Measurements from ENCODE around the gene SCAI.
"Not testable (repeated sequence)": the region's sequence is repeated elsewhere in the genome, so short reads cannot be mapped to it uniquely, and the experiment has no call there.

DNA sequence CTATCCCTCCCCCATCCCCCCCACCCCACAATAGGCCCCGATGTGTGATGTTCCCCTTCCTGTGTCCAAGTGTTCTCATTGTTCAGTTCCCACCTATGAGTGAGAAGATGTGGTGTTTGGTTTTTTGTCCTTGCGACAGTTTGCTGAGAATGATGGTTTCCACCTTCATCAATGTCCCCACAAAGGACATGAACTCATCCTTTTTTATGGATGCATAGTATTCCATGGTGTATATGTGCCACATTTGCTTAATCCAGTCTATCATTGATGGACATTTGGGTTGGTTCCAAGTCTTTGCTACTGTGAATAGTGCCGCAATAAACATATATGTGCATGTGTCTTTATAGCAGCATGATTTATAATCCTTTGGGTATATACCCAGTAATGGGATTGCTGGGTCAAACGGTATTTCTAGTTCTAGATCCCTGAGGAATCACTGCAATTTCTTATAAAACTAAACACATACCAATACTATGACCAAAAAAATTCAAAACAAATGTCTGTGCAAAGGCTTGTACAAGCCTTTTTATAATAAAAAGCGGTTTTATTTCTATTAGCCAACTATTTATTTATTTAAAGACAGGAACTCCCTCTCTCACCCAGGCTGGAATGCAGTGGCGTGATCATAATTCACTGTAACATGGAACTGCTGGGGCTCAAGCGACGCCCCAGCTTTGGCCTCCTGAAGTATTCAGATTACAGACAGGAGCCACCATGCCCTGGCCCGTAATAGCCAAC, 183.5 kb downstream of the SCAI start:
- TF ChIP-seq, protein P1, sequence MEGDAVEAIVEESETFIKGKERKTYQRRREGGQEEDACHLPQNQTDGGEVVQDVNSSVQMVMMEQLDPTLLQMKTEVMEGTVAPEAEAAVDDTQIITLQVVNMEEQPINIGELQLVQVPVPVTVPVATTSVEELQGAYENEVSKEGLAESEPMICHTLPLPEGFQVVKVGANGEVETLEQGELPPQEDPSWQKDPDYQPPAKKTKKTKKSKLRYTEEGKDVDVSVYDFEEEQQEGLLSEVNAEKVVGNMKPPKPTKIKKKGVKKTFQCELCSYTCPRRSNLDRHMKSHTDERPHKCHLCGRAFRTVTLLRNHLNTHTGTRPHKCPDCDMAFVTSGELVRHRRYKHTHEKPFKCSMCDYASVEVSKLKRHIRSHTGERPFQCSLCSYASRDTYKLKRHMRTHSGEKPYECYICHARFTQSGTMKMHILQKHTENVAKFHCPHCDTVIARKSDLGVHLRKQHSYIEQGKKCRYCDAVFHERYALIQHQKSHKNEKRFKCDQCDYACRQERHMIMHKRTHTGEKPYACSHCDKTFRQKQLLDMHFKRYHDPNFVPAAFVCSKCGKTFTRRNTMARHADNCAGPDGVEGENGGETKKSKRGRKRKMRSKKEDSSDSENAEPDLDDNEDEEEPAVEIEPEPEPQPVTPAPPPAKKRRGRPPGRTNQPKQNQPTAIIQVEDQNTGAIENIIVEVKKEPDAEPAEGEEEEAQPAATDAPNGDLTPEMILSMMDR (IDR thresholded peaks at IDR 0.05), result not testable (repeated sequence)
- TF ChIP-seq ZFX (IDR thresholded peaks at IDR 0.05; ENCODE audit: borderline replicate concordance), result not testable (repeated sequence)

Measured in 22Rv1 (cell line).